ENCODE measurements around the gene CLRN1. TPM values are rescaled to one million over a fixed set of nuclear protein-coding genes. Genes with fewer than 3 reads are reported as not detected.

Gene CLRN1
- total RNA-seq, 1 donor from 2014 or later: not detected

GRCh38 chr3:150920236-150920635 is 52.3 kb downstream of the CLRN1 start:
- H3K9ac ChIP-seq (ENCODE audit: low read length): no peak overlapping the region
- H3K4me2 ChIP-seq (ENCODE audit: low read length): no peak overlapping the region
- H3K79me2 ChIP-seq (ENCODE audit: insufficient read depth, low read length): no peaks in the 10 kb centered on the region
- H3K27me3 Mint-ChIP-seq (ENCODE audit: low read depth, unreplicated experiment): peaks cover 31% of the 10 kb centered on the region
- no peak overlapping the region for H3K27ac Mint-ChIP-seq (ENCODE audit: unreplicated experiment)
- peaks cover 8% of the 10 kb centered on the region for H3K27me3 ChIP-seq (ENCODE audit: insufficient read depth, low read length)
- H3K36me3 ChIP-seq (ENCODE audit: insufficient read depth, low read length): no peaks in the 10 kb centered on the region
- H2AFZ ChIP-seq (ENCODE audit: low read depth, low read length): no peak overlapping the region
- H4K20me1 ChIP-seq (ENCODE audit: insufficient read depth, low read length): no peaks in the 10 kb centered on the region
- H3K4me1 Mint-ChIP-seq (ENCODE audit: low read depth, unreplicated experiment): peaks cover 10% of the 10 kb centered on the region
- H3K4me3 Mint-ChIP-seq (ENCODE audit: unreplicated experiment): no peak overlapping the region
- no peak for FAIRE-seq
- no peak for DNase-seq (ENCODE audit: low read depth)
- H3K4me1 ChIP-seq (ENCODE audit: insufficient read depth, low read length): no peaks in the 10 kb centered on the region
- no peak overlapping the region for H3K4me3 ChIP-seq (ENCODE audit: insufficient read depth, low read depth, low read length)
- H3K27ac ChIP-seq (ENCODE audit: low read depth, low read length): no peak overlapping the region
- H3K36me3 Mint-ChIP-seq (ENCODE audit: low read depth, unreplicated experiment): no peaks in the 10 kb centered on the region
- no peak for TF ChIP-seq EZH2 (IDR thresholded peaks at IDR 0.05; ENCODE audit: insufficient read depth, low read length)
- TF ChIP-seq, protein P1, sequence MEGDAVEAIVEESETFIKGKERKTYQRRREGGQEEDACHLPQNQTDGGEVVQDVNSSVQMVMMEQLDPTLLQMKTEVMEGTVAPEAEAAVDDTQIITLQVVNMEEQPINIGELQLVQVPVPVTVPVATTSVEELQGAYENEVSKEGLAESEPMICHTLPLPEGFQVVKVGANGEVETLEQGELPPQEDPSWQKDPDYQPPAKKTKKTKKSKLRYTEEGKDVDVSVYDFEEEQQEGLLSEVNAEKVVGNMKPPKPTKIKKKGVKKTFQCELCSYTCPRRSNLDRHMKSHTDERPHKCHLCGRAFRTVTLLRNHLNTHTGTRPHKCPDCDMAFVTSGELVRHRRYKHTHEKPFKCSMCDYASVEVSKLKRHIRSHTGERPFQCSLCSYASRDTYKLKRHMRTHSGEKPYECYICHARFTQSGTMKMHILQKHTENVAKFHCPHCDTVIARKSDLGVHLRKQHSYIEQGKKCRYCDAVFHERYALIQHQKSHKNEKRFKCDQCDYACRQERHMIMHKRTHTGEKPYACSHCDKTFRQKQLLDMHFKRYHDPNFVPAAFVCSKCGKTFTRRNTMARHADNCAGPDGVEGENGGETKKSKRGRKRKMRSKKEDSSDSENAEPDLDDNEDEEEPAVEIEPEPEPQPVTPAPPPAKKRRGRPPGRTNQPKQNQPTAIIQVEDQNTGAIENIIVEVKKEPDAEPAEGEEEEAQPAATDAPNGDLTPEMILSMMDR (IDR thresholded peaks at IDR 0.05; ENCODE audit: insufficient read depth, low read depth, low read length): no peak
- no peaks in the 10 kb centered on the region for H3K9me3 ChIP-seq (ENCODE audit: insufficient read depth, low read depth, low read length)
- H3K9me3 Mint-ChIP-seq (ENCODE audit: unreplicated experiment): no peaks in the 10 kb centered on the region

DNA sequence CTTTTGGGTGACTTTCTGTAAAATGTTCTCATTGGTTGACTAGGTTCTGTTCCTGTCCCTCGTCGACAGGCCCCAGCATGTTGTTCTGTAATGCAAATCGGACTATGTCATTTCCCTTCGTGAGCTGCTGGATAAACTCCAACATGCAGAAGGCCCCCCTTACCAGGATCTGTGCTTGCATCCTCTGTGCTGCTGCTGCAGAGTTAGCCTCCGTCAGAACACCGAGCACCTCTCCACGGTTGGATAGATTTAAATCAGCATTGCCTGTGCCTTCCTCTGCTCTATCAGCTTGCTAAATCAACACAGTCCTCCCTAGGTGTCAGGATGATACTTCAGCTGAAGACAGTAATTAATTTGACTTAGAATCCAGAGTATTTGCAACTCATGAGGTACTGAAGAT is 54.6 kb downstream of the CLRN1 start:
- Histone ChIP-seq H3K79me2 (ENCODE audit: insufficient read depth, low read length) (no peaks in the 10 kb centered on the region), H3K4me2 (ENCODE audit: low read length) (no peak overlapping the region), H3K4me3 (ENCODE audit: insufficient read depth, low read depth, low read length) (no peak overlapping the region), H3K36me3 (ENCODE audit: insufficient read depth, low read length) (no peaks in the 10 kb centered on the region), H3K4me1 (ENCODE audit: insufficient read depth, low read length) (no peaks in the 10 kb centered on the region), H3K27me3 (ENCODE audit: insufficient read depth, low read length) (peaks cover 7% of the 10 kb centered on the region), H4K20me1 (ENCODE audit: insufficient read depth, low read length) (no peaks in the 10 kb centered on the region), H3K9ac (ENCODE audit: low read length) (no peak overlapping the region), H3K27ac (ENCODE audit: low read depth, low read length) (no peak overlapping the region), H3K9me3 (ENCODE audit: insufficient read depth, low read depth, low read length) (no peaks in the 10 kb centered on the region), H2AFZ (ENCODE audit: low read depth, low read length) (no peak overlapping the region)
- Mint-ChIP-seq H3K4me1 (ENCODE audit: low read depth, unreplicated experiment) (peaks cover 10% of the 10 kb centered on the region), H3K36me3 (ENCODE audit: low read depth, unreplicated experiment) (no peaks in the 10 kb centered on the region), H3K4me3 (ENCODE audit: unreplicated experiment) (no peak overlapping the region), H3K9me3 (ENCODE audit: unreplicated experiment) (no peaks in the 10 kb centered on the region), H3K27me3 (ENCODE audit: low read depth, unreplicated experiment) (peaks cover 16% of the 10 kb centered on the region), H3K27ac (ENCODE audit: unreplicated experiment) (no peak overlapping the region)
- DNase-seq (ENCODE audit: low read depth) (no peak), FAIRE-seq (no peak)
- no peak for TF ChIP-seq EZH2 (IDR thresholded peaks at IDR 0.05; ENCODE audit: insufficient read depth, low read length)
- TF ChIP-seq, protein P1 (IDR thresholded peaks at IDR 0.05; ENCODE audit: insufficient read depth, low read depth, low read length): no peak

GRCh38 chr3:150913133-150913922 is 59.2 kb downstream of the CLRN1 start:
- H3K36me3 Mint-ChIP-seq (ENCODE audit: low read depth, unreplicated experiment): no peaks in the 10 kb centered on the region
- TF ChIP-seq, protein P1 (IDR thresholded peaks at IDR 0.05; ENCODE audit: insufficient read depth, low read depth, low read length): no peak
- no peak overlapping the region for H3K27ac ChIP-seq (ENCODE audit: low read depth, low read length)
- H3K4me2 ChIP-seq (ENCODE audit: low read length): no peak overlapping the region
- no peak overlapping the region for H2AFZ ChIP-seq (ENCODE audit: low read depth, low read length)
- no peaks in the 10 kb centered on the region for H3K9me3 ChIP-seq (ENCODE audit: insufficient read depth, low read depth, low read length)
- H3K79me2 ChIP-seq (ENCODE audit: insufficient read depth, low read length): no peaks in the 10 kb centered on the region
- H3K27me3 ChIP-seq (ENCODE audit: insufficient read depth, low read length): peaks cover 23% of the 10 kb centered on the region
- FAIRE-seq: no peak
- H3K9ac ChIP-seq (ENCODE audit: low read length): no peak overlapping the region
- H3K9me3 Mint-ChIP-seq (ENCODE audit: unreplicated experiment): no peaks in the 10 kb centered on the region
- peaks cover 30% of the 10 kb centered on the region for H3K27me3 Mint-ChIP-seq (ENCODE audit: low read depth, unreplicated experiment)
- H3K4me1 ChIP-seq (ENCODE audit: insufficient read depth, low read length): no peaks in the 10 kb centered on the region
- H3K4me1 Mint-ChIP-seq (ENCODE audit: low read depth, unreplicated experiment): peaks cover 3% of the 10 kb centered on the region
- no peak overlapping the region for H3K4me3 ChIP-seq (ENCODE audit: insufficient read depth, low read depth, low read length)
- no peak overlapping the region for H3K27ac Mint-ChIP-seq (ENCODE audit: unreplicated experiment)
- H3K4me3 Mint-ChIP-seq (ENCODE audit: unreplicated experiment): no peak overlapping the region
- no peaks in the 10 kb centered on the region for H4K20me1 ChIP-seq (ENCODE audit: insufficient read depth, low read length)
- H3K36me3 ChIP-seq (ENCODE audit: insufficient read depth, low read length): no peaks in the 10 kb centered on the region
- no peak for DNase-seq (ENCODE audit: low read depth)
